ENCODE results near the gene ADRA2A.

- TF ChIP-seq, protein P1, sequence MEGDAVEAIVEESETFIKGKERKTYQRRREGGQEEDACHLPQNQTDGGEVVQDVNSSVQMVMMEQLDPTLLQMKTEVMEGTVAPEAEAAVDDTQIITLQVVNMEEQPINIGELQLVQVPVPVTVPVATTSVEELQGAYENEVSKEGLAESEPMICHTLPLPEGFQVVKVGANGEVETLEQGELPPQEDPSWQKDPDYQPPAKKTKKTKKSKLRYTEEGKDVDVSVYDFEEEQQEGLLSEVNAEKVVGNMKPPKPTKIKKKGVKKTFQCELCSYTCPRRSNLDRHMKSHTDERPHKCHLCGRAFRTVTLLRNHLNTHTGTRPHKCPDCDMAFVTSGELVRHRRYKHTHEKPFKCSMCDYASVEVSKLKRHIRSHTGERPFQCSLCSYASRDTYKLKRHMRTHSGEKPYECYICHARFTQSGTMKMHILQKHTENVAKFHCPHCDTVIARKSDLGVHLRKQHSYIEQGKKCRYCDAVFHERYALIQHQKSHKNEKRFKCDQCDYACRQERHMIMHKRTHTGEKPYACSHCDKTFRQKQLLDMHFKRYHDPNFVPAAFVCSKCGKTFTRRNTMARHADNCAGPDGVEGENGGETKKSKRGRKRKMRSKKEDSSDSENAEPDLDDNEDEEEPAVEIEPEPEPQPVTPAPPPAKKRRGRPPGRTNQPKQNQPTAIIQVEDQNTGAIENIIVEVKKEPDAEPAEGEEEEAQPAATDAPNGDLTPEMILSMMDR (IDR thresholded peaks at IDR 0.05; ENCODE audit: insufficient read depth, low read length): no peak
- TF ChIP-seq GABPA (IDR thresholded peaks at IDR 0.05; ENCODE audit: low read depth): no peak
- TF ChIP-seq POLR2AphosphoS5 (IDR thresholded peaks at IDR 0.05; ENCODE audit: low read depth): no peak
- no peak for TF ChIP-seq SPI1 (IDR thresholded peaks at IDR 0.05; ENCODE audit: borderline replicate concordance, low read depth)
Measured at GRCh38 chr10:111039522-111039921, 37.3 kb upstream of the ADRA2A start.
